BLaER1 treated with 17β-estradiol and CSF1 and Interleukin-3, amounts not matched to agents 10 nM and 100 nM (cell line): ENCODE measurements around the gene PIGN.

Experiments used
- H3K27ac ChIP-seq, 11 experiments: shearing (Covaris generic); formaldehyde crosslinking; 2 replicates each; pipeline ENCODE4 v1.8.1; 2022
- H3K27me3 ChIP-seq, 11 experiments: shearing (Covaris generic); formaldehyde crosslinking; 2 replicates each; pipeline ENCODE4 v1.8.1; 2022
- H3K36me3 ChIP-seq, 11 experiments: shearing (Covaris generic); formaldehyde crosslinking; 2 replicates each; pipeline ENCODE4 v1.8.1; 2022
- H3K4me1 ChIP-seq, 10 experiments: shearing (Covaris generic); formaldehyde crosslinking; 2 replicates each; pipeline ENCODE4 v1.8.1; 2022
- H3K4me2 ChIP-seq, 11 experiments: shearing (Covaris generic); formaldehyde crosslinking; 2 replicates each; pipeline ENCODE4 v1.8.1; 2022
- H3K4me3 ChIP-seq, 10 experiments: shearing (Covaris generic); formaldehyde crosslinking; 2 replicates each; pipeline ENCODE4 v1.8.1; 2022
- H3K9ac ChIP-seq, 11 experiments: shearing (Covaris generic); formaldehyde crosslinking; 2 replicates each; pipeline ENCODE4 v1.8.1; 2022
- H3K9me3 ChIP-seq, 11 experiments: shearing (Covaris generic); formaldehyde crosslinking; replicated peaks in 1 of 11; 2 replicates each; pipeline ENCODE4 v1.8.1; 2022
- H4K20me1 ChIP-seq, 11 experiments: shearing (Covaris generic); formaldehyde crosslinking; 2 replicates each; pipeline ENCODE4 v1.8.1; 2022
- Cebpa-rat ChIP-seq, 11 experiments: shearing (Covaris generic); IDR thresholded peaks; 2 replicates each; pipeline ENCODE4 v1.8.1; 2022

The PIGN gene

DNA sequence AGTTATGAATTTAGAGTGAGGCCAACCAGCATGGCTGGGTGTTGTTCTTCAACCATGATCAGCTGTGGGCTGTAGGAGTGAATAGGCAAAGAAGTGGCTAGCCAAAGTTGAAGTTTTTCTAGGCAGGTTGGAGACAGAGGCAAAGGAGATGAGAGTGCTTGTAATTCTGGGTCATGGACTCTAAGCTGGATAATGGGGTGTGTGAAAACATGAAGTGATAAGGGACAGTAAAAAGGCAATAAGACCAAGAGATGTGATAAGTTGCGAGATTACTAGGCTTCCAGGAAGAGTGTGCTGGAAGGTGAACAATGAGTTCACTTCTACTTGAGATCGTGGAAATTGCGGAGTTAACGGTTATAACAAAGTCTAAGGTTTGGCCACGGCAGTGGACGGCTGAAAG is 175.4 kb downstream of the PIGN start:
- no peak for TF ChIP-seq Cebpa-rat (IDR thresholded peaks at IDR 0.05)
- Histone ChIP-seq H3K4me3 (no peak overlapping the region), H4K20me1 (no peaks in the 10 kb centered on the region), H3K27me3 (peaks cover 0 to 16% (median 0%) of the 10 kb centered on the region in 11 experiments; a peak in 2 of 22 replicates), H3K36me3 (no peaks in the 10 kb centered on the region), H3K9ac (no peak overlapping the region), H3K4me1 (no peaks in the 10 kb centered on the region), H3K9me3 (peaks cover 0 to 16% (median 8%) of the 10 kb centered on the region in 11 experiments; a peak in 19 of 22 replicates), H3K27ac (no peak overlapping the region), H3K4me2 (no peak overlapping the region)

DNA sequence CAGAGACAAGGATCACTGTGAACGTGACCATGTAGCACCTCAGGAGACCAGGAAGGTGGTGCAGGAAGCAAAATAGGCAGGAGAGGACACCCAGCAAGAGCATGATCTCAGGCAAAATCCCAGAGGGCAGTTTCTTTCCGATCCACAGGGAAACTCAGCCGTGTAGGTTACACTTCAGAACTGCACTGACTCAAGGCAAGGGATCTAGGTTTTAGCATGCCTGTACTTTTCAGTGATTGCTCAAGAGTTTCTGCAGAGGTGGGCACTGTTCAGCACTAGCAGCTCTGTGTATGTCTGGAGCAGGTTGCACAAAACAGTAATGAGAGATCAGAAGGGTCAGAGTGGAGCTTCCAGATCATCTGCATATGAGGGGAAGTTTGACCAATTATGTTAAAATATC is 177.3 kb downstream of the PIGN start:
- H3K27ac ChIP-seq = no peak overlapping the region
- no peak overlapping the region for H3K9ac ChIP-seq
- H3K27me3 ChIP-seq = peaks cover 0 to 16% (median 0%) of the 10 kb centered on the region in 11 experiments; a peak in 2 of 22 replicates
- no peaks in the 10 kb centered on the region for H4K20me1 ChIP-seq
- no peak overlapping the region for H3K4me2 ChIP-seq
- H3K4me3 ChIP-seq = no peak overlapping the region
- peaks cover 14 to 35% (median 23%) of the 10 kb centered on the region in 11 experiments for H3K9me3 ChIP-seq
- no peaks in the 10 kb centered on the region for H3K4me1 ChIP-seq
- H3K36me3 ChIP-seq = no peaks in the 10 kb centered on the region
- TF ChIP-seq Cebpa-rat (IDR thresholded peaks at IDR 0.05) = no peak

DNA sequence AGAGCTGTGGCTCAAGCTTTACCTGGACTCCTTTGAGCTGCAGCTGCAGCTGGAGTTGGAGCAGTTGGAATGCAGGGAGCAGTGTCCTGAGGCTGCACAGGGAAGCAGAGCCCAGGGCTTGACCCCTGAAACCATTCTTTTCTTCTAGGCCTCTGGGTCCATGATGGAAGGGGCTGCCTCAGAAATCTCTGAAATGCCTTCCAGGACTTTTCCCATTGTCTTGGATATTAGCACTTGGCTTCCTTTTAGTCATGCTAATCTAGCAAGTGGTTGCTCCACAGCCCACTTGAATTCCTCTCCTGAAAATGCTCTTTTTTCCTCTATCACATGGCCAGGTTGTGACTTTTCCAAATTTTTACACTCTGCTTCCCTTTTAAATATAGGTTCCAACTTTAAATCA is 185.5 kb downstream of the PIGN start:
- no peak for TF ChIP-seq Cebpa-rat (IDR thresholded peaks at IDR 0.05)
- peaks cover 0 to 24% (median 0%) of the 10 kb centered on the region in 11 experiments; a peak in 2 of 22 replicates for H3K27me3 ChIP-seq
- H3K36me3 ChIP-seq = peaks cover 0 to 15% (median 0%) of the 10 kb centered on the region in 11 experiments; a peak in 5 of 22 replicates
- no peak overlapping the region for H3K27ac ChIP-seq
- H3K9me3 ChIP-seq = peaks cover 37 to 71% (median 49%) of the 10 kb centered on the region in 11 experiments
- H3K4me2 ChIP-seq = peak overlapping the region in 4 of 11 experiments; percentile 1 to 39 (median 27); a peak in 5 of 22 replicates
- H3K4me3 ChIP-seq = peak overlapping the region in 2 of 10 experiments; percentile 22 to 29; a peak in 4 of 20 replicates
- peaks cover 0 to 58% (median 21%) of the 10 kb centered on the region in 10 experiments; a peak in 14 of 20 replicates for H3K4me1 ChIP-seq
- H3K9ac ChIP-seq = no peak overlapping the region
- no peaks in the 10 kb centered on the region for H4K20me1 ChIP-seq

DNA sequence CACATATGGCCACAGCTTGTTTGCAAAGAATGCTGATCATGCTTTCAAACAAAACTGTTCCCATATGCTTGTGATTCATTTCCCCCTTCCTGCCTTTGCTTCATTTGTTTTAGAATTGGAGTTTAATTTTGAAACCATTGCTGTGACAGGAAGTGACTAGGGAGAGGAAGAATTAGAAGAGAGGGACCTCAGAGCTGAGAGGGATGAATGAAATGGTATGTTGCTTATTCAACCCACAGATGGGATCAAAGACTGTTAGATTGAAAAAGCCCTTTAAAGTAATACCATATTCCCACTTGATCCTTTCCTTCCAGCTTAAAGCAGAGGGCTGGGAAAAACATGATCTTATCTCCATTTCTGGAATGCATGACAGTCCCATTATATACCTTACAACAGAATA is 187.9 kb downstream of the PIGN start:
- Histone ChIP-seq H3K9ac (peak overlapping the region in 4 of 11 experiments; percentile 22 to 33 (median 29); a peak in 4 of 22 replicates), H3K27me3 (peaks cover 0 to 25% (median 0%) of the 10 kb centered on the region in 11 experiments; a peak in 3 of 22 replicates), H3K27ac (peak overlapping the region in 6 of 11 experiments; percentile 39 to 75 (median 66); a peak in 12 of 22 replicates), H3K4me3 (no peak overlapping the region), H3K36me3 (peaks cover 0 to 15% (median 0%) of the 10 kb centered on the region in 11 experiments; a peak in 5 of 22 replicates), H3K4me2 (peak overlapping the region in 8 of 11 experiments; percentile 4 to 83 (median 71); a peak in 14 of 22 replicates), H3K4me1 (peaks cover 0 to 83% (median 23%) of the 10 kb centered on the region in 10 experiments; a peak in 14 of 20 replicates), H3K9me3 (peaks cover 23 to 54% (median 35%) of the 10 kb centered on the region in 11 experiments), H4K20me1 (no peaks in the 10 kb centered on the region)
- TF ChIP-seq Cebpa-rat (IDR thresholded peaks at IDR 0.05) = peak in 1 of 11 experiments; percentile 31; a peak in 1 of 22 replicates

DNA sequence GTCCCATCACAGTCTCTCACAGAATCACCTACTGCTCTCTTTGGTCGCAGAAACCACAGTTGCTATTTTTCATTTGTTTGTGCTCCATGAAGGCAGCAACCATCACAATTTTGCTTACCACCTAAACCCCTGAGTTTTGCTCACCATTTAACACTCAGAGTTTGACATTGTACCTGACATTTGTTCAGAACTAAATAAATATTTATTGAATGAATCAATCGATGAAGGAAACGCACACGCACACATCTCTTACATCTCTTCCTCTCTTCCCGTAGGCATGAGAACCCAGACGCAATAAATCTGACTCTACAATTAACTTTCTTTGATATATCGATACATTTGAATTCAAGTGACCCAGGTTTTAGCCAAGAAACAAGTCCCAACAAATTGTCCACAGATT is 188.5 kb downstream of the PIGN start:
- Histone ChIP-seq H4K20me1 (no peaks in the 10 kb centered on the region; a peak in 1 of 22 replicates), H3K27me3 (peaks cover 0 to 19% (median 0%) of the 10 kb centered on the region in 11 experiments; a peak in 3 of 22 replicates), H3K27ac (peak overlapping the region in 6 of 11 experiments; percentile 39 to 75 (median 66); a peak in 13 of 22 replicates), H3K9me3 (peaks cover 23 to 48% (median 35%) of the 10 kb centered on the region in 11 experiments), H3K4me1 (peaks cover 0 to 89% (median 30%) of the 10 kb centered on the region in 10 experiments; a peak in 14 of 20 replicates), H3K4me2 (peak overlapping the region in 8 of 11 experiments; percentile 4 to 83 (median 71); a peak in 14 of 22 replicates), H3K9ac (peak overlapping the region in 1 of 11 experiments; percentile 33; a peak in 3 of 22 replicates), H3K36me3 (peaks cover 0 to 15% (median 0%) of the 10 kb centered on the region in 11 experiments; a peak in 5 of 22 replicates), H3K4me3 (no peak overlapping the region)
- TF ChIP-seq Cebpa-rat (IDR thresholded peaks at IDR 0.05) = no peak

DNA sequence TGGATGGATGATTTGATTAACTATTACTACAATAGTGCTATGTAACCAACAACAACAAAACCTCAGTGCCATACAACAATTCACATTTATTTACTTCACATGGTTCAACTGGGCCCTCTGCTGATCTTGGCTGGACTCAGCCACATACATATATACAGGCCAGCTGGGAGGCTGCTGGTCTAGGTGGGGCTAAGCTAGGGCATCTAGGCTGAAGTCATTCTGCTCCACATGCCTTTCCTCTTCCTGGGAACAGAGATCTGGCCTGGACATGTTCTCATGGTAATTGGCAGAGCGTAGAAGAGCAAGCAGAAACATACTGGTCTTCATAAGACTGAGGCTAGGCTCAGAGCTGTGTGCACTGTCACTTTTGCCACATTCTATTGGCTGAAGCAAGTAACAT is 191.2 kb downstream of the PIGN start:
- Histone ChIP-seq H3K4me2 (peak overlapping the region in 2 of 11 experiments; percentile 30; a peak in 3 of 22 replicates), H3K36me3 (peaks cover 0 to 7% (median 0%) of the 10 kb centered on the region in 11 experiments; a peak in 2 of 22 replicates), H3K4me1 (peaks cover 0 to 100% (median 49%) of the 10 kb centered on the region in 10 experiments; a peak in 14 of 20 replicates), H3K27me3 (peaks cover 0 to 21% (median 0%) of the 10 kb centered on the region in 11 experiments; a peak in 4 of 22 replicates), H3K4me3 (no peak overlapping the region), H3K9me3 (peaks cover 11 to 26% (median 15%) of the 10 kb centered on the region in 11 experiments), H3K9ac (no peak overlapping the region), H4K20me1 (no peaks in the 10 kb centered on the region; a peak in 1 of 22 replicates), H3K27ac (peak overlapping the region in 1 of 11 experiments; percentile 12; a peak in 1 of 22 replicates)
- no peak for TF ChIP-seq Cebpa-rat (IDR thresholded peaks at IDR 0.05)

DNA sequence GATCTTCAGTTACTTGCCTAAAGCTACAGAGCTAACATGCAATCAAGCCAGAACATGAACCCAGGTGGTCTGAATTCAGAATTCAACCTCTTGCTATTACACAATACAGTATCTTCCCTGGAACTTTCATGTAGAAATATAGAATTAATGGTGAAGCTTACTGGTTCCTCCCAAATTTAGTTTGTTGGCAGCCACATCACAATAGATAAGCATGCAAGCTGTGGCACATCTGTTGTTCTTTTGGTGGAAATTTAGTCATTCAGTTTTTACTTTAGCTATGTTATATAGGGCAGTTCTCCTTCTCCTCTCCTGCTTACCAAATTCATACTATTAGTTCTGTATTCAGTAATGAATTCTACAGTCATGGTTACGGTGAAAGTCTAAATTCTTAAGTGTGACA is 193.0 kb downstream of the PIGN start:
- peaks cover 0 to 22% (median 0%) of the 10 kb centered on the region in 11 experiments; a peak in 4 of 22 replicates for H3K27me3 ChIP-seq
- no peaks in the 10 kb centered on the region; a peak in 1 of 22 replicates for H4K20me1 ChIP-seq
- H3K4me2 ChIP-seq = peak overlapping the region in 6 of 11 experiments; percentile 66 to 84 (median 72); a peak in 9 of 22 replicates
- peaks cover 0 to 12% (median 0%) of the 10 kb centered on the region in 11 experiments; a peak in 4 of 22 replicates for H3K9me3 ChIP-seq
- no peak overlapping the region for H3K9ac ChIP-seq
- H3K4me3 ChIP-seq = no peak overlapping the region
- H3K4me1 ChIP-seq = peaks cover 0 to 82% (median 40%) of the 10 kb centered on the region in 10 experiments; a peak in 14 of 20 replicates
- H3K27ac ChIP-seq = peak overlapping the region in 3 of 11 experiments; percentile 62 to 75 (median 65); a peak in 4 of 22 replicates
- TF ChIP-seq Cebpa-rat (IDR thresholded peaks at IDR 0.05) = no peak
- H3K36me3 ChIP-seq = no peaks in the 10 kb centered on the region

DNA sequence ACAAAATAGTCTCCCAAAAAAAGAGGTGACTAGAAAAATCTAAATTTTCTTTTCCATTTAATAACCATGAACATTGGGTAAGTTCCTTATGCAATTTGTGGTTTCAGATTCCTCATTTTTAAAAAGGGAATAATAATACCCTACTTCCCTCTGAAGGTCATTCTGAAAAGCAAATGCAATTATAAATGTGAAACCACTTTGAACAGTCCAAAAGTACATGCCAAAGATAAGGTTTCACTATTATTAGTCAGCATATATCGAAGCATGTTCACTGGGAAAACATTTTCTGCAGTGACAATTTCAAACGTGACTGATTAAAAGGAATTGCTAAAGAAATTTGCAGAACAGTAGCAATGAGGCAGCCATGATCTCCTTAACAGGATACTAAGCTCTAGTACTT is 193.9 kb downstream of the PIGN start:
- Histone ChIP-seq H3K9ac (peak overlapping the region in 4 of 11 experiments; percentile 28 to 42 (median 32); a peak in 4 of 22 replicates), H3K4me2 (peak overlapping the region in 7 of 11 experiments; percentile 5 to 84 (median 67); a peak in 15 of 22 replicates), H3K27ac (peak overlapping the region in 5 of 11 experiments; percentile 45 to 75 (median 65); a peak in 11 of 22 replicates), H3K4me3 (no peak overlapping the region), H3K36me3 (no peaks in the 10 kb centered on the region), H4K20me1 (no peaks in the 10 kb centered on the region; a peak in 1 of 22 replicates), H3K27me3 (peaks cover 0 to 25% (median 0%) of the 10 kb centered on the region in 11 experiments; a peak in 4 of 22 replicates), H3K9me3 (peaks cover 0 to 12% (median 0%) of the 10 kb centered on the region in 11 experiments; a peak in 4 of 22 replicates), H3K4me1 (peaks cover 0 to 73% (median 31%) of the 10 kb centered on the region in 10 experiments; a peak in 14 of 20 replicates)
- TF ChIP-seq Cebpa-rat (IDR thresholded peaks at IDR 0.05) = peak in 1 of 11 experiments; percentile 52; a peak in 1 of 22 replicates
